Stimulated activated naive B cell treated with anti-CD40 and anti-IgM and Interleukin-4, amounts not matched to agents 10 μg/mL and 1 μg/mL and 100 μg/mL, for 72 hours (primary cell): ENCODE results near the gene DNAJB6.

ENCODE experiments used
- ATAC-seq, 2 donors: fragments of 150-1000 bp; cut with Tn5 transposase; replicated peaks; 2 replicates each; pipeline ENCODE4 v1.10.0; 2021; ENCODE audit warnings: moderate library complexity in 1 of 2
- DNase-seq: peaks from one replicate; pipeline ENCODE4 v3.0.0; 2021
- H3K27ac Mint-ChIP-seq: one replicate; pipeline ENCODE4 v1.8.0; 2022; ENCODE audit warnings: mild to moderate bottlenecking, mixed read lengths
- H3K27me3 Mint-ChIP-seq, 2 donors: one replicate each; pipeline ENCODE4 v1.8.0; 2022; ENCODE audit warnings: mixed read lengths in 2 of 2
- H3K36me3 Mint-ChIP-seq, 2 donors: one replicate each; pipeline ENCODE4 v1.8.0; 2022; ENCODE audit warnings: mixed read lengths in 2 of 2, mild to moderate bottlenecking in 1 of 2
- H3K4me1 Mint-ChIP-seq, 2 donors: one replicate each; pipeline ENCODE4 v1.8.0; 2022; ENCODE audit warnings: mixed read lengths in 2 of 2, mild to moderate bottlenecking in 1 of 2
- H3K4me3 Mint-ChIP-seq, 2 donors: one replicate each; pipeline ENCODE4 v1.8.0; 2022; ENCODE audit warnings: mild to moderate bottlenecking in 2 of 2, mixed read lengths in 2 of 2, moderate library complexity in 1 of 2
- H3K9me3 Mint-ChIP-seq, 2 donors: one replicate each; pipeline ENCODE4 v1.8.0; 2022; ENCODE audit warnings: mixed read lengths in 2 of 2, mild to moderate bottlenecking in 1 of 2

DNAJB6 gene

DNA sequence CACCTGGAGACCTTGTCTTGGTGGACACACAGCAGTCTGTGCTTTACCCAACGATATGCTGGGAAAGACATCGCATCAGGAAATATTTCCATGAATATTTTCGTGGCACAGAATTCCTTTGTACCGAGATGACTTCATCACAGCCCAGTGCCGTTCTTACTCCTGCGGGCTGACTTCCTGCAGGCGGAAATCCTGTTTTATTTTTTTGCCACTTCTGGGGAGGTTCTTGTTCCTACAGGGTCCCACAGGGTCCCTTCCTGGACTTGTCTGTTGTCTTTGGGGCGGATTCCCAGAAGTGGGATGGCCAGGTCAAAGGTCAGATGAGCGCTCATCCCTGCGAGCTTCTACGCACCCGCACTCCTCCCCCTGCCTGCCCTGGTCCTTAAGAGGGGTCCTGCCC lies 86.5 kb downstream of the DNAJB6 start:
- Mint-ChIP-seq H3K4me3 (no peak overlapping the region), H3K4me1 (no peaks in the 10 kb centered on the region), H3K36me3 (peaks cover 7 to 18% of the 10 kb centered on the region in 2 donors), H3K27me3 (no peaks in the 10 kb centered on the region), H3K9me3 (no peaks in the 10 kb centered on the region), H3K27ac (no peak overlapping the region)
- no peak for ATAC-seq
- no peak for DNase-seq

DNA sequence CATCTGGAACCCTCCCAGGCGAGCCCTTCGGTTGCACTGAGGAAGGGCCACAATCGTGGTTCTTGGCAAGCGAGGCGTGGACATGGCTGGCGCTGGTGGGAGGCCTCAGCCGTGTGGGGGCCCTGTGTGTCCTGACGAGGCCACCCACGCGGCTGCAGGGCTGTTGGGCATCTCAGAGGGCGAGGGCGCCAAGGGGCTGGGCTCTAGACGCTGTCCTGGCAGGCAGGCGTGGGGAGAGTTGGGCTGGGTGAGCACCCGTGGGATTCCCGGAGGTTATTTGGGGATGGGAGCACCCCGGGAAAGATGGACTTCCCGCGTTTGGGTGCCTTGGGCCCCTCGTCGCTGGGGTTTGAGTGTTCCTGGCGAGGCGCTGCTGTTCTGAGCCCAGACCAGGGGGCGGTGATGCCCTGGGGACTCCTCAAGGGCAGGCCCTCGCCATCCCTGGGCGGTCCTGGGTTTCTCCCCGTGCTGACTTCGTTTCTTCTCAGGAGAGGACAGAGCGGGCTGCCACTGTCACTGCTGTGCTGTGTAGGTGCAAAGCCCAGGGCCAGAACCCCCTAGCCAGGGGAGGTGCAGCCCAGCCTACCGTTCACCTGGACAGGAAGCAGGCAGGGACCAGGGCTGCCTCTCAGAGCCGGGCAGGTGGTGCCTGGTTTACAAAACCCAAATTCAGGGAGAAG lies 87.2 kb downstream of the DNAJB6 start:
- no peak overlapping the region for H3K27ac Mint-ChIP-seq
- DNase-seq (no peak), ATAC-seq (no peak)
- no peaks in the 10 kb centered on the region for H3K9me3 Mint-ChIP-seq
- H3K27me3 Mint-ChIP-seq: no peaks in the 10 kb centered on the region
- no peak overlapping the region for H3K4me3 Mint-ChIP-seq
- H3K4me1 Mint-ChIP-seq: no peaks in the 10 kb centered on the region
- peaks cover 3 to 17% of the 10 kb centered on the region in 2 donors for H3K36me3 Mint-ChIP-seq

DNA sequence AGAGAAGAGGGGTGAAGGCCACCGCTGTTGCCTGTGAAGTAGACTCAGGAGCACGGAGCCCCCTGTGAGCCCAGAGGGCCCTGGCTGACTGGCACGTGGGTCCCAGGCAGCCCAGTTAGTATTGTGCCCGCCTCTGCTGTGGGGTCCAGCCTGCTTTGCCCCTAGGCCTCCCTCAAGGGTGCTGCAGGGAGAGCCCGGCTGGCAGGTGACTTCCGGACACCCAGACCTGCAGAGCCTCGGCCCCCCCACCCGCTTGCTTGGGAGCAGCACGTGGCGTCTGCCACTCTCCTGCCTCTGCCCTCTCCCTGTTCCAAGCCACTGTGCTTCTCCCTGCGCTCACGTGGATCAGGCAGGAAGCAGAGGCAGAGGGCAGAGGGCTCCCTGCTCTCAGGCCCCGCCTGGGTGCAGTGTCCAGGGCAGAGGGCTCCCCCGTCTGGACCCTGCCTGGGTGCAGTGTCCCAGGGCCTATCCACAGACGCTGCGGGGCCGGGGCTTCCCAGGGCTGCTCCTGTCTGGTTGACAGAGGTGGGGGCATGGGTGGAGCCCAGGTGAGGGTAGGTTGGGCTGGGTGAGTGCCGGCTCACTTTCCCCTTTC lies 88.4 kb downstream of the DNAJB6 start:
- no peaks in the 10 kb centered on the region for H3K4me1 Mint-ChIP-seq
- ATAC-seq (no peak), DNase-seq (no peak)
- peaks cover under 1 to 12% of the 10 kb centered on the region in 2 donors for H3K36me3 Mint-ChIP-seq
- H3K9me3 Mint-ChIP-seq: no peaks in the 10 kb centered on the region
- H3K4me3 Mint-ChIP-seq: no peak overlapping the region
- no peak overlapping the region for H3K27ac Mint-ChIP-seq
- no peaks in the 10 kb centered on the region for H3K27me3 Mint-ChIP-seq

DNA sequence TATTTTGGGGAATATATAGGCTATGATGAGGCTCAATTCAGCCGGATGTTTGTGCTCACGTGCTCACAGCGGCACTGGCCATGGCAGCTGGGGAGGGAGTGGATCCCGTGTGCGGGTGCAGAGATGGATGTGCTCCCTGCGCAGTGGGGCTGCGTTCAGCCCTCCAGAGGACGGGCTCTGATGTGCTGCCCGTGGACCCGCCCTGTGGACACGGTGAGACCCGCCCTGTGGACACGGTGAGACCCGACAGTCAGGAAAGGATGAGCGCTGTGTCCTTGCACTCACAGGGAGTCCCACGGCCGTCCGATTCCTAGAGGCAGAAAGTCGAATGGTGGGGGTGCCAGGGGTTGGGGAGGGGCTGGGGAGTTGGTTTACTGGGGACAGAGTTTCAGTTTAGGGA lies 89.0 kb downstream of the DNAJB6 start:
- H3K27ac Mint-ChIP-seq: no peak overlapping the region
- peaks cover 3 to 13% of the 10 kb centered on the region in 2 donors for H3K36me3 Mint-ChIP-seq
- H3K4me1 Mint-ChIP-seq: peaks cover 0 to 2% of the 10 kb centered on the region in 2 donors
- DNase-seq (no peak), ATAC-seq (no peak)
- H3K27me3 Mint-ChIP-seq: peaks cover 3 to 5% of the 10 kb centered on the region in 2 donors
- H3K9me3 Mint-ChIP-seq: no peaks in the 10 kb centered on the region
- H3K4me3 Mint-ChIP-seq: no peak overlapping the region

DNA sequence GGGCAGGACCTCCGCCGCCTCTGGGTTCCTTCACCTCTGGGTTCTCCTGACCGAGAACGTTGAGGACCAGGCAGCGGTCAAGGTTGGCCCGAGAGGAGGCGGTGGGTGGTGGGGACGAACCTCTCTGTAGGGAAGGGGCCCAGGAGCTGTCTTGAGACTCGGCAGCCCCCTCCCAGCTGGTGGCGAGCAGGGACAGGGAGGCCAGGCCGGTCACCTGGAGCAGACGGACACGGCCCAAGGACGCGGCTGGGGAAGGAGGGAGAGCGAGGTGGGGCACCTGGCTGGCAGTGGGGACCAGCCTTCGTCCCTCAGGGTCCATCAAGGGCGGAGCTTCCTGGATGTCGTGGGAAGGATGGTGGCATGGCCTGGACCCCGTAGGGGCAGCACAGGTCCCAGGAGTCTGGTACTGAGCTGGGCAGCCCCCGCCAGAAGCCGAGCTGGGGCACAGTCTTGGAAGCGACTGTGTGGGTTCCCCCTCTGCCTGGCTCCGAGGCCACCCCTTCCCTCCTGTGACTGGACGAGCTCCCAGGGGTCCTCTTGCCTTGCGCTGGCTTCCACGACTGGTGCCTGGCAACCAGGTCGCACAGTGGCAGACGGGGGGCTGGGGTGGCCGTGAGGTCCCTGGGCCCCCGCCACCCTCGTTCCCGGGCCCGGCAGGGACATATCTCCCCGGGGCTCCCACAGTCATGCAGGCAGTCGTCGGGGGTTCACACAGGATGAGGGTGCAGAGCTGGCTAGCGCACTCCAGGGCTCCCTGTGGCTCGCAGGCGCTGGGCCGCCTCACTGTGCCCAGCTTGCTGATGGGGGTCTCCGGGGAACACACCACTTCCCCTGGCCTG lies 89.9 kb downstream of the DNAJB6 start:
- Mint-ChIP-seq H3K27ac (no peak overlapping the region), H3K36me3 (peaks cover 3 to 13% of the 10 kb centered on the region in 2 donors), H3K27me3 (peaks cover 4 to 8% of the 10 kb centered on the region in 2 donors), H3K4me1 (peaks cover 0 to 2% of the 10 kb centered on the region in 2 donors), H3K9me3 (no peaks in the 10 kb centered on the region), H3K4me3 (no peak overlapping the region)
- DNase-seq: no peak
- no peak for ATAC-seq

DNA sequence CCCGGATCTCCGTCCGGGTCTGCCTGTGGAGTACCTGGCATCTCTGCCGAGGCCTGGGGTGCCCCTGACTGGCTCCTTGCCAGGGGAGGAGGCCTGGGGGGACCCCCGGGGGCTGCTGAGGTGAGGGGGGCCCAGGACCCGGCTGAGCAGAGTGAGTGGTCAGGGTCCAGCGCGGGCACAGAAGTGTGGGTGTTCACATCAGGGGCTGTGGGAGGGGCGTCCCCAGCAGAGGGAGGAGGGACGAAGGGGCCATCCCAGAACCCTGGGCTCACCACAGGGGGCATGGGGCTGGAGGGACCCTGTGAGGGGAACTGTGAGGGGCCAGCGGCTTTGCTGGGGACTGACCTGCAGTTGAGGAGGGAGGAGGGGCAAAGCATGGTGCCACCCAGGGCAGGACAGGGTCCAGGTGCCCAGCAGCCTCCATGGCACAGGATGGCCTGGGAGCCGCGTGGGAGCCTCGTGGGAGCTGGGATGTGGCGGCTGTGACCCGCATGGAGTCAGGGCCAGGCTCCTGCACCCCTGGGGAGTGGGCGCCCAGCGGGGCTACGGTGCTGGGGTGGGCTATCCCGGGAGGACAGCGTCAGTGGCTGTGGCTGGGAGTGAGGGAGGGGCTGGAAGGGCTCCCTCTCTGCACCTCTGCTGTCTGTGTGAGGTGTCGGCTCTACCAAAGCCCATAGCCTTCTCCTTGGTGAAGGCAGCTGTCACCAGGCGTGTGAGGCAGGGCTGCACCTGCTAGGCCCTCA lies 91.2 kb downstream of the DNAJB6 start:
- peaks cover 6 to 12% of the 10 kb centered on the region in 2 donors for H3K4me1 Mint-ChIP-seq
- peaks cover 4 to 15% of the 10 kb centered on the region in 2 donors for H3K27me3 Mint-ChIP-seq
- ATAC-seq (no peak), DNase-seq (no peak)
- H3K4me3 Mint-ChIP-seq: no peak overlapping the region
- no peaks in the 10 kb centered on the region for H3K9me3 Mint-ChIP-seq
- peaks cover 3 to 6% of the 10 kb centered on the region in 2 donors for H3K36me3 Mint-ChIP-seq
- H3K27ac Mint-ChIP-seq: no peak overlapping the region

DNA sequence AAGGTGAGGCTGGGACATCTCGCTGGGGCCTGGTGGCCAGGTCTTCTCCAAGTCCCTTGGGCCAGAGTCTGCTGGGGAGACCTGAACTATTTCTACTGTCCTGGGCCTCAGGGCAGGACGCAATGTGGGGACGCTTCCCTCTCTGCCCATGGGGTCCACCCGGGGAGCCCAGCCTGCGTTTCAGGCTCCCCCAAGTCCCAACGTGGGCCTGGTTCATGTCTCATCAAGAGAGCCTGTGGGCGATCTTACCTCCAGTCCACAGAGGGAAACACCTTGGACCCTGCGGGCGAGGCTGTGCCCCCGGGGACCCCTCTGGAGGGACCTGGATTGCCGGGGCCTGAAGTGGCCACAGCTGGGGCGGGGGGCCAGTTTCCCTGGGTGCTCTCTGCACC lies 91.7 kb downstream of the DNAJB6 start:
- Mint-ChIP-seq H3K4me3 (no peak overlapping the region), H3K4me1 (peaks cover 12 to 18% of the 10 kb centered on the region in 2 donors), H3K9me3 (no peaks in the 10 kb centered on the region), H3K36me3 (peaks cover 3 to 5% of the 10 kb centered on the region in 2 donors), H3K27ac (no peak overlapping the region), H3K27me3 (peaks cover 4 to 15% of the 10 kb centered on the region in 2 donors)
- DNase-seq: no peak
- ATAC-seq: no peak

DNA sequence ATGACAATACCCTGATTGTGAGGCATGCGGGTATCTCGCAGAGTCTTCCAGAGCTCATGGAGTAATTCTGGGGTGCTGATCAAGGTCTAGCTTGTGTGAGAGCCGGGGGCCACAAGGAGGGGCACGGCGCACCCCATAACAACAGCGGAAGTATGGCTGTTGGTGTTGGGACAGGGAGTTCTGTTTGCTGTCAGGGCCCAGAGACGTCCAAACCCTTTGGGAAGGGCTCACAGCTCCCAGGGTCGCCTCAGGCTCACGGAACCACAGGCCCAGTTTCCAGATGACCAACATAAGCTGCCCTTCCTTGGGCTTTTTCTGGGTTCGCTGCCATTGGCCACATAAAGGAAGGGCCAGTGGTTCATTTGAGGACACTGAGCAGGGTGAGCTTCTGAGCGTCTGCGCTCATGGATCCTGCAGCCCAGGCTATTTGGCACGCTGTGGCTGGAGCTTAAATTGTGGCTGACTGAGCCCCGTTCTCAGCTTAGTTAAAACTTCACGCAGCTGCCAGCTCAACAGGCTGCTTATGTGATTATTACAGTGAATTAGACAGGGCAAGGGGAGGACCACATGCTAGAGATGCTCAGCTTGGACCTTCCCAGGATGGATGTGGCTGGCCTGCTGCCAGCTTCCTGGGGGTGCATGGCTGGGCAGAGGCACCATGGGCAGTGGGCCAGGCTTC lies 92.3 kb downstream of the DNAJB6 start:
- DNase-seq (no peak), ATAC-seq (no peak)
- H3K27me3 Mint-ChIP-seq: peaks cover 4 to 15% of the 10 kb centered on the region in 2 donors
- no peaks in the 10 kb centered on the region for H3K9me3 Mint-ChIP-seq
- no peak overlapping the region for H3K4me3 Mint-ChIP-seq
- peaks cover 13 to 22% of the 10 kb centered on the region in 2 donors for H3K4me1 Mint-ChIP-seq
- no peak overlapping the region for H3K27ac Mint-ChIP-seq
- H3K36me3 Mint-ChIP-seq: peaks cover 3 to 5% of the 10 kb centered on the region in 2 donors

DNA sequence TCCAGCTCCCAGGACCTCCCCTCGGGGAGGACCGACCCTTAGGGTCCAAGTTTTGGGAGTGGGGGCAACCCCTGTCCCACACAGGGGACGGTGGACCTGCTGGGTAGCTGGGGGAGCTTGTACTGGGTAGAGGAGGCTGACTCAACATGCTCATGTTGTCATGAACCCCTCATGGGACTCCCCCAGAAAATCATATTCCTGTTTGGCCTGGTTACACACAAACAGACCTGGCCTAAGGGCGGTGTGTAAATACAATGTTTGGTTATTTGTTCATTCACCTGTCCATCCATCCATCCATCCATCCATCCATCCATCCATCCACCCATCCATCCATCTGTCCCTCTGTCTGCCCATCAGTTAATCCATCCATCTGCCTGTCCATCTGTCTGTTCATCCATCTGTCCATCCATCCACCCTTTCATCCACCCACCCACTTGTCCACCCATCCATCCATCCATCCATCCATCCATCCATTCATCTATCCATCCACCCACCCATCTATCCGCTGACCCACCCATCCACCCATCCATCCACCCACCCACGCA lies 92.9 kb downstream of the DNAJB6 start:
- DNase-seq: no peak
- H3K9me3 Mint-ChIP-seq: no peaks in the 10 kb centered on the region
- ATAC-seq: no peak
- no peak overlapping the region for H3K4me3 Mint-ChIP-seq
- peaks cover 13 to 22% of the 10 kb centered on the region in 2 donors for H3K4me1 Mint-ChIP-seq
- peaks cover 4 to 15% of the 10 kb centered on the region in 2 donors for H3K27me3 Mint-ChIP-seq
- H3K36me3 Mint-ChIP-seq: peaks cover 3 to 5% of the 10 kb centered on the region in 2 donors
- H3K27ac Mint-ChIP-seq: no peak overlapping the region

DNA sequence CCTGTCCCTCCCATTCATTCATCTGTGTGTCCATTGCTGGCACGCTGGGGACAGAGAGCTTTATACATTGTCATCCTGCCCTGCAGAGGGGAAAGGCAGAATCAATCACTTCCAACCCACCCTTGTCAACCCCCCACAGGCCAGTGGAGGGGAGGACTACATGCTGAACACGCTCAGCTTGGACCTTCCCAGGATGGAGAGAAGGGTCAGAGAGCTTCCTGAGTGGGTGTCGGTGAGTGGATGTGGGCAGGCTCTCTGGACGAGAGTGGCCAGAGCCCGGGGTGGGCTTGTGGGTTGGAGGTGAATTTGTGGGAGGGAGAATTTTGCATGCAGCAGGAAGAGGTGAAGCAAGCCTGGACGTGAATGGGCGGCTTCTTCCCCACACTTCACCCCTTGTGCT lies 93.9 kb downstream of the DNAJB6 start:
- DNase-seq: no peak
- Mint-ChIP-seq H3K4me3 (no peak overlapping the region), H3K9me3 (no peaks in the 10 kb centered on the region), H3K27ac (no peak overlapping the region), H3K27me3 (peaks cover 4 to 15% of the 10 kb centered on the region in 2 donors), H3K36me3 (peaks cover 3 to 5% of the 10 kb centered on the region in 2 donors), H3K4me1 (peaks cover 13 to 22% of the 10 kb centered on the region in 2 donors)
- ATAC-seq: no peak

DNA sequence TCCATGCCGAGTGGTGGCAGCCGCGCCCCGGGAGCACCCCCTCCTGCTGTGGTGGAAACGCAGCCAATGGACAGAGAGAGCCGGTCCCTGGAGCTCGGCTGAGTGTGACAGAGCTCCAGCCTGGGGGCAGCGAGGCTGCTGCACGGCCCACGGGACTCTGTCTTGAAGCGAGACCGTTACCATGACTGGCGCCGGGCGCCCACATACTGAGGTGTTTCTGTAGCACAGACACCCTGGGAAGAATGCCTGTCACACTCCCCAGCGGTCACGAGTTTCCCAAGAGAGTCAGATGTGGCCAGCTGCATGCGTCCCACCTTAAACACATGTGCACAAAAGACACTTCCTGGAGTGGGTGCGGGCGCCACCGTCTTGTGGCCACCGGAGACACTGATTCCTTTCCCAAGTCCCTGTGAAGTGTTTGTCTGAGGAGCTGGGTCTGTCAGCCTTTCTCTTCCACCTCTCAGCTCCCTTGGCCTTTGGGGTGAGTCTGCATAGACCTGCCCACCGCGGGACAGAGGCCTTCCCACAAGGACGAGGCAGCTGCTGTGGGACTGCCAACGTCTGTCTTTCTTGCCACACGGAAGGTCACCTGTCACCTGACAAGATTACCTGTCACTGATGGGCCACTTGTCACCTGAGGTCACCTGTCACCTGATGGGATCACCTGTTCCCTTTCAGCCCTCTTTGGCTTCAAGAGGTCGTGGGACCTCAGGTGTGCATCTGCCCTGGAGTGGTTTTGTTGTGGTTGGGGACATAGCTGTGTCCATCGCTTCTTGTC lies 94.6 kb downstream of the DNAJB6 start:
- no peak overlapping the region for H3K4me3 Mint-ChIP-seq
- DNase-seq (no peak), ATAC-seq (no peak)
- peaks cover 3 to 5% of the 10 kb centered on the region in 2 donors for H3K36me3 Mint-ChIP-seq
- H3K27ac Mint-ChIP-seq: no peak overlapping the region
- peaks cover 4 to 15% of the 10 kb centered on the region in 2 donors for H3K27me3 Mint-ChIP-seq
- H3K9me3 Mint-ChIP-seq: no peaks in the 10 kb centered on the region
- H3K4me1 Mint-ChIP-seq: peaks cover 13 to 22% of the 10 kb centered on the region in 2 donors

DNA sequence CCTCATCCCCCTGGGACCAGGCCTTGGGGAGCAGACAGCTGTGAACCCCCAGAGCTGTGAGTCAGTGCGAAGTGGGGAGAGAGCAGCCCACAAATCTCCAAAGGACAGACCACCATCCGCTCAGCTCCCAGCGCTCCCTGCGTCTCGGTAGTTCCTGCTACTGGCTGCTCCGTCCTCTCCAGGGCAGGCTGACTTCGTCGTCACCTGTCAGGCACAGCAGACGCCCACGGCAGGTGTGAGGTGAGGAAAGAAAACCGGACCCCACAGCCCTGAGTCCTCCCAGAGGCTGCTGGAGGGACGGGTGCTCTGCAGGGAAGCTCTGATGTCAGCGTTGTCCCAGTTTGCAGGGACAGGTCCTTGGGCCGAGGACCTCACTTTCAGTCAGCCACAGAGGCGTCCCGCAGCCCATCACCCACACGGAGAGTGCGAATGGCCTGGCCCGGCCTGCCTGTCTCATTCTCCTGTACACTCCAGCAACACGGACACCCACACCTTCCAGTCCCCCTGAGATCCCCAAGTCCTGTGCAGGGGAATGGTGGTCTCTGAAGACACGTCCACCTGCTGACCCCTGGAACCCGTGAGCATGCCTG lies 95.2 kb downstream of the DNAJB6 start:
- no peaks in the 10 kb centered on the region for H3K9me3 Mint-ChIP-seq
- ATAC-seq (no peak), DNase-seq (no peak)
- peaks cover 4 to 15% of the 10 kb centered on the region in 2 donors for H3K27me3 Mint-ChIP-seq
- H3K27ac Mint-ChIP-seq: peak overlapping the region; percentile 75
- peaks cover 13 to 22% of the 10 kb centered on the region in 2 donors for H3K4me1 Mint-ChIP-seq
- peak overlapping the region; percentile 47 to 52 for H3K4me3 Mint-ChIP-seq
- peaks cover 3 to 5% of the 10 kb centered on the region in 2 donors for H3K36me3 Mint-ChIP-seq
